ENCODE results near the gene SLC9A5.

SLC9A5 gene

DNA sequence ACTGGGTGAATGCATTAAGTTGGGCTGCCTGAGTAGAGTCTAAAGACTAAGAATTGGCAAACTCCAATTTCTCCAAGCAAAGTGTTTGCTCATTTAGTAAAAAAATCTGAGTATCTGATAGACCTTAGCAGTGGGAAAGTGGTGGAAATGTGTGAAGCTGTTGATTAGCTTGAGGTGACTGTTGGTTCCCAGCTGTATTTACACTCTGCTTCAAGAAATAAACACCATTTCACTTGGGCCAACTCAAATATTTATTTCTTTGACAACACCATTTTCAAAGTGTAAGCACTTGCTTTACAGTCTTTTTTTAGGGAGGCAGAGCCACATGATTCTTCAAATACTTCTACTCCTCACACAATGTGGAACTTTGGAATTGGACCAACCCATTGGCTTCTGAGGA lies 69.1 kb downstream of the SLC9A5 start:
- DNase-seq, result no peak
